ENCODE data around the gene PDGFRB.
A peak's percentile ranks its signal among the peaks of the same experiment; 100 is the strongest.

The PDGFRB gene

DNA sequence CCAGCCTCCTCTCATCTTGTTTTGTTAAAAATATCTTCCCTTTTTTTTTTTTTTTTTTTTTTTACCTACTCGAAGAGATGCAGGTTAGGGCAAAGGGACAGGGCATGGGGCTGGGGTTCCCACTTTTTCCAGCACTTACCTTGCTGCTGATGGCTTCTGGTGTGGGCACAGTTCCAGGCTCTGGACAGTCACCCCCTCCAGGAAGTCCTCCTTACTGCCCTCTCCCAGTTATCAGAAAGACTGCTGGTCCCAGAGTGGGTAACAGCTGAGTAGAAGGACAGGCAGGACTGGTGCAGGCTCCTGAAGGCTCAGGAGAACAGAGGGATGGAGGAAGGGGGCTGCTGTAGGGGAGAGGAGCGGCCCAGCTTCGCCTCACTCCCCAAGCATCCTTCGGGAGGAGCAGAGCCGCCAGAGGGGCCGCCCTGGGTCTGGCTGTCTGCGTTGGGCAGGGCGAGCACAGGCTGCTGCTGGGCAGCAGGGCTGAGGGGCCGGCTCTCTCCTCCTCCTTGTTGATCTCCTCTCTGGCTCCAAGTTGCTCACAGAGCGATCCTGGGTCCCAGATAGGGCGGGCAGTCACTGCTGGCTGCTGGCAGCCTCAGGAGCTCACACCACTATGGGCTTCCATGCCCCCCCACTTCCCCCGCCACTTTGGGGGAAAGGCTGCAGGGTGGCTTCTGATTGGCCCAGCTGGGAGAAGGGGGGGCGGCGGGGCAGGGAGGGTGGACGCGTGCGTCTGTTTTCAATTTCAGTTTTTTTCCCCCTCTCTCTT, at the start of gene PDGFRB:
Gene PDGFRB, minus strand, starts transcription at position 588 of the 769 bp plus-strand sequence. CDS start 18,798 bp downstream, outside the sequence.
- no peak for TF ChIP-seq Cebpa-rat (IDR thresholded peaks at IDR 0.05)
- Histone ChIP-seq H3K9ac (peak within 1 kb of the TSS; percentile 91), H3K27ac (peak within 1 kb of the TSS; percentile 93)

DNA sequence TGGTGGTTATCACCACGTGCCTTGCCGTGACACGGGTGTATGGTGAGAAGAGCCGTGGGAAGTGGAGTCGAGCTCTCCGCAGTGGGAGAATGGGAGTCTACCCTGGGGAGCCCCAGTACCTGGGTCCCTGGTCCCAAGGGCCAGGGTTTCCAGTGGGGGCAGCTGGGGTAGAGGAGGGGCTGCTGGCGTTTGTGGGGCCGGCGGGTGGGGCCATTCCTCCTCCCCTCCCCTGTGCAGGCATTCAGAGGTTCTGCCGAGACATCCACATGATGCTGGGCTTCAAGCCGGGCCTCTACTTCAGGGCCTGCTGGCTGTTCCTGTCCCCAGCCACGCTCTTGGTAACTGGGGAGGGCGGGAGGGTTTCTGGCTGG, 48.9 kb upstream of the PDGFRB start:
- H3K9me3 ChIP-seq, result no peaks in the 10 kb centered on the region
- H3K27me3 ChIP-seq, result 0 out of 2 replicates have a peak, but pooled peaks cover 5% of the 10 kb centered on the region
- H3K4me3 ChIP-seq, result no peak overlapping the region
- peak overlapping the region; percentile 45; the same call in 1 of the 2 replicates for H3K4me2 ChIP-seq
- H3K36me3 ChIP-seq, result no peaks in the 10 kb centered on the region
- H3K9ac ChIP-seq, result no peak overlapping the region
- peaks cover 39% of the 10 kb centered on the region for H3K4me1 ChIP-seq
- TF ChIP-seq Cebpa-rat (IDR thresholded peaks at IDR 0.05), result no peak
- no peaks in the 10 kb centered on the region for H4K20me1 ChIP-seq
- no peak overlapping the region for H3K27ac ChIP-seq

More for the DNA sequence above, at the start of gene PDGFRB:
- H3K4me1 ChIP-seq, result peaks cover 83% of the 10 kb centered on the region
- peak within 1 kb of the TSS; percentile 86 for H3K4me3 ChIP-seq
- H3K27me3 ChIP-seq, result no peaks in the 10 kb centered on the region
- 0 out of 2 replicates have a peak, but pooled peaks cover 5% of the 10 kb centered on the region for H4K20me1 ChIP-seq
- H3K36me3 ChIP-seq, result peaks cover 32% of the 10 kb centered on the region
- no peaks in the 10 kb centered on the region for H3K9me3 ChIP-seq
- peak within 1 kb of the TSS; percentile 100 for H3K4me2 ChIP-seq

DNA sequence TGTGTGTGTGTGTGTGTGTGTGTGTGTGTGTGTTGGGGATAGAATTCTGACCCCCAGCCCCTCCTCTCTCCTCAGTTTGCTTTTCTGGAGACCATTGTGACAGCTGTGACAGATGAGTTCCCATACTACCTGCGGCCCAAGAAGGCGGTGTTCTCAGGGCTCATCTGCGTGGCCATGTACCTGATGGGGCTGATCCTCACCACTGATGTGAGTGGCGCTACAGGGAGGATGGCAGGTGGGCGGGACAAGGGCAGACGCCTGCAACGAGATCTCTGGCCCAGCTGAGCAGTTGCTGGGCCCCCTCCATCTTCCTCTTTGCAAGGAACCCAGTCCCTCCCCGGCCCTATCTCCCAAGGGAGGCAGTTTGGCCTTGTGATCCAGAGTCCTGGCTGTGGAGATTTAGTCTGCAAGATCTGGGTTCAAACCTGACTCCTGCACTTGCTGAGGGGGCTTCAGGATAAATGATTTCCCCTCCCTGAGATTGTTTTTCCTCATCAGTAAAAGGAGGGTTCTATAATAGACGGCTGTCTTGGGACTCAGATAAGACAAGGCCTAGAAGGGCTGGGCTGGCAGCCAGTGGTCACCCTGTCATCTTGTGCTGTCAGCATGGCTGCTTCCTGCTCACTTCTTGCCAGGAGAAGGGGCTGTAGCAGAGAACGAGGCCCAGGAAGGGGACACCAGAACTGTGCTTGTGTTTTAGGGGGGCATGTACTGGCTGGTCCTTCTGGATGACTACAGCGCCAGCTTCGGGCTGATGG, 48.4 kb upstream of the PDGFRB start:
- Histone ChIP-seq H3K4me2 (peak overlapping the region; percentile 45), H4K20me1 (no peaks in the 10 kb centered on the region), H3K9ac (no peak overlapping the region), H3K27ac (no peak overlapping the region), H3K4me3 (no peak overlapping the region), H3K9me3 (no peaks in the 10 kb centered on the region), H3K36me3 (no peaks in the 10 kb centered on the region), H3K4me1 (peaks cover 33% of the 10 kb centered on the region), H3K27me3 (0 out of 2 replicates have a peak, but pooled peaks cover 5% of the 10 kb centered on the region)
- TF ChIP-seq Cebpa-rat (IDR thresholded peaks at IDR 0.05), result no peak

DNA sequence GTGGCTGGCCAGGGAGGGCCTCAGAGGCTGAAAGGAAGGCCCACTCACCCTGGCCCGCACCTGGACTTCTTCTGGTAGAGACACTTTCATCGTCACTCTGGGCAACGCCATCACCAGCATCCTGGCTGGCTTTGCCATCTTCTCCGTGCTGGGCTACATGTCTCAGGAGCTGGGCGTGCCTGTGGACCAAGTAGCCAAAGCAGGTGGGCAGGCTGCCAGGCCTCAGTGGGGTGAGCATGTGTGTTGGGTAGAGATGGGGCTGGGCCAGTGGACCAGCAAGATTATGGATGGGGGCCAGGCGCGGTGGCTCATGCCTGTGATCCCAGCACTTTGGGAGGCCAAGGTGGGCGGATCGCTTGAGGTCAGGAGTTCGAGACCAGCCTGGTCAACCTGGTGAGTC, 46.9 kb upstream of the PDGFRB start:
- H3K9me3 ChIP-seq, result no peaks in the 10 kb centered on the region
- H3K9ac ChIP-seq, result no peak overlapping the region
- H4K20me1 ChIP-seq, result no peaks in the 10 kb centered on the region
- no peak overlapping the region for H3K4me3 ChIP-seq
- peaks cover 22% of the 10 kb centered on the region for H3K4me1 ChIP-seq
- H3K4me2 ChIP-seq, result no peak overlapping the region
- no peak for TF ChIP-seq Cebpa-rat (IDR thresholded peaks at IDR 0.05)
- H3K36me3 ChIP-seq, result no peaks in the 10 kb centered on the region
- no peak overlapping the region for H3K27ac ChIP-seq
- H3K27me3 ChIP-seq, result no peaks in the 10 kb centered on the region

DNA sequence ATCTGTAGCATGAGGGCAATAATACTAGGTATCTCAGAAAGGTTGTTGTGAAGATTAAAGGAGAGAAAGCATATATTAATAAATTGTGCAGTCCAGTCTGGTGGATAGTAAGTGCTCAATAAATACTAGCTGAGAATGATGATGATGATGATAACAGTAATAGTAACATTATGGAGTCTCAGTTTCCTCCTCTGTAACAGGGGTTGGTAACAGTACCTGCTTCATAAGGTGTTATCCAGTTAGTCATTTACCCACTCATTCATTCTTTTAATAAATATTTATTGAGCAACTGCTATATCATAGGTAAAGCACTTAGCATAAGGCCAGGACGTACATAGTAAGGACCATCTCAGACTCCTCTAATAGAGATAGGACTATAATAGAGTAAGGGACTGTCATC, 41.8 kb upstream of the PDGFRB start:
- H3K27me3 ChIP-seq, result peaks cover 12% of the 10 kb centered on the region
- TF ChIP-seq Cebpa-rat (IDR thresholded peaks at IDR 0.05), result no peak
- H4K20me1 ChIP-seq, result no peaks in the 10 kb centered on the region
- H3K27ac ChIP-seq, result no peak overlapping the region
- H3K4me1 ChIP-seq, result no peaks in the 10 kb centered on the region
- H3K9me3 ChIP-seq, result no peaks in the 10 kb centered on the region
- H3K9ac ChIP-seq, result no peak overlapping the region
- no peaks in the 10 kb centered on the region for H3K36me3 ChIP-seq
- no peak overlapping the region for H3K4me2 ChIP-seq
- no peak overlapping the region for H3K4me3 ChIP-seq

DNA sequence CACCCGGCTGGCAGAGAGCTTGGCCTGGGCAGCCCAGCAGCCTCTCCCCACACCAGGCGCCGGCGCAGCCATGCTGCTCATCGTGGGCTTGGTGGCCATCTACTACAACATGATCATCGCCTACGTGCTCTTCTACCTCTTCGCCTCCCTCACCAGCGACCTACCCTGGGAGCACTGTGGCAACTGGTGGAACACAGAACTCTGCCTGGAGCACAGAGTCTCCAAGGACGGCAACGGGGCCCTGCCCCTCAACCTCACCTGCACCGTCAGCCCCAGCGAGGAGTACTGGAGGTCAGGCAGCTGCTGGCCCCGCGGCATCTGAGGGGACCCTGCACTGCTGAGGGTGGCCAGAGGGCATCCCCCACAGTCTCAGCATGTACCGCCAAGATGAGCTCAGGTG, 41.3 kb upstream of the PDGFRB start:
- Histone ChIP-seq H4K20me1 (no peaks in the 10 kb centered on the region), H3K9ac (no peak overlapping the region), H3K27ac (no peak overlapping the region), H3K36me3 (no peaks in the 10 kb centered on the region), H3K4me2 (no peak overlapping the region), H3K4me3 (no peak overlapping the region), H3K27me3 (peaks cover 17% of the 10 kb centered on the region), H3K4me1 (no peaks in the 10 kb centered on the region), H3K9me3 (no peaks in the 10 kb centered on the region)
- no peak for TF ChIP-seq Cebpa-rat (IDR thresholded peaks at IDR 0.05)

DNA sequence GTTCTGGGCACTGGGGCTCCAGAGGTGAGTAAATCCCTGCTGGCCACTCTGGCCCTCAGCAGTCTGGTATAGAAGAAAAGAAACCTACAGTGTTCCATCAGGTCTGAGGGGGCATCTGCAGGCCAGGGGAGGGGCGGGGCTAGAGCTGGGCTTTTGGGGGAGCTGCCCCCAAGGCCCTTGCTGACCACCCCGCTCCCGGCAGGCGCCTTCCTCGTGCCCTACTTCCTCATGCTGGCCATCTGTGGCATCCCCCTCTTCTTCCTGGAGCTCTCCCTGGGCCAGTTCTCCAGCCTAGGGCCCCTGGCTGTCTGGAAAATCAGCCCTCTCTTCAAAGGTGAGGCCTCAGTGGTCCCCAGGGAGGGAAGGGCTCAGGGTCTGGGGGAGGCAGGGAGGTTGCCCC, 40.9 kb upstream of the PDGFRB start:
- H3K4me2 ChIP-seq, result no peak overlapping the region
- no peak overlapping the region for H3K4me3 ChIP-seq
- H3K27me3 ChIP-seq, result peaks cover 21% of the 10 kb centered on the region
- no peaks in the 10 kb centered on the region for H3K36me3 ChIP-seq
- no peaks in the 10 kb centered on the region for H3K9me3 ChIP-seq
- H3K4me1 ChIP-seq, result no peaks in the 10 kb centered on the region
- H3K27ac ChIP-seq, result no peak overlapping the region
- H3K9ac ChIP-seq, result no peak overlapping the region
- TF ChIP-seq Cebpa-rat (IDR thresholded peaks at IDR 0.05), result no peak
- H4K20me1 ChIP-seq, result no peaks in the 10 kb centered on the region

DNA sequence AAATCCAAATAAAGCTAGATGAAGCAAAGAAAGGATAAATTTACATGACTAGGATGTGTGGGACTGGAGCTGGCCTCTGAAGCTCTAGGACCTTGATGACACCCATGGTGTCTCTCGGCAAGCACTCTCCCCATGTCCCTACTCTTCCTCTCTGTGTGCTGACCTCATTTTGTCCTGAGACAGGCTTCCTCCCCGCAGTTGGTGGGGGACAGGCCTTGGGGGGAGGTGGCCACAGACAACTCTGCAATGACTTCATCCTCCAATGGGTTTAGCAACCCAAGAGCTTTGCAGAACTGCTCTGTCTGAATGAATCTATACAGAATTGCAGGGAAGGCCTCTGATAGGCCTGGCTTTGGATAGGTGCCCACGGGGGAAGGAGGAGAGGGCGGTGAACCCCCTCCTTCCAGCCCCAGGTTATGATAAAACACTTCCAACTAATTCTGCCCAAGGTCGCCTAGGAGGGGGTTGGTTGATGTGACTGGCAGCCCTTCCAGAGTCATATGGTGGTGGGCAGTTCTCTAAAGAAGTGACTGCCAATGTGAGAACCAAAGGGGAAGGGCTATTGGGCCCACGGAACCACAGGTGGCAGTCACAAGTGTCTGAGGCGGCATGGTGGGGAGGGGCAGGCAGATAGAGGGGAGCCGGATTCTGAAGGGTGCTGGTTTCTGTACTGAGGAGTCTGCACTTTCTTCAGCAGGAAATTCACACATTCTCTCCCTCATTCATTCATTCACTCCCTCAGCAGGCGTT, 40.3 kb upstream of the PDGFRB start:
- Histone ChIP-seq H3K4me2 (no peak overlapping the region), H3K36me3 (no peaks in the 10 kb centered on the region), H3K4me1 (no peaks in the 10 kb centered on the region), H3K9me3 (no peaks in the 10 kb centered on the region), H3K4me3 (no peak overlapping the region), H4K20me1 (peaks cover 1% of the 10 kb centered on the region; the same call in 1 of the 2 replicates), H3K27me3 (peaks cover 27% of the 10 kb centered on the region), H3K9ac (no peak overlapping the region), H3K27ac (no peak overlapping the region)
- no peak for TF ChIP-seq Cebpa-rat (IDR thresholded peaks at IDR 0.05)

DNA sequence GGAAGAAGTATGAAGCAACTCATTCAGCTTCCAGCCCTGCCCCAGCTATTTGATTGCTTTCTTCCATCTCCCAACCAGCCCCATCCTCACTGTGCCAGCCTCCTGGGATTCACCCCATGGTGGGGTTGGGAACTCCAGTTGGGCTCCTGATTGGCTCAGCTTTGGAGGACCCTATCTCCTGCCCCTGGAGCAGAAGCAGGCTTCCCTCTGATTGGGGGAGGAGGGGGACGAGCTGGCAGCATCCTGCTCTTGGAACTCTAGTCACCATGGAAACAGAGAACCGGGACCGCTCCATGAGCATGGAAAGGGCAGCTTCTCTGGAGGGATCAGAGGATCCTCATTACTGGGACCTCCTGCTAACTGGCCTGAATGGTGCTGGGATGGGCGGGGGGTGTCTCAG, 36.8 kb upstream of the PDGFRB start:
- Histone ChIP-seq H4K20me1 (peaks cover 13% of the 10 kb centered on the region; the same call in 1 of the 2 replicates), H3K9ac (no peak overlapping the region), H3K27ac (no peak overlapping the region), H3K9me3 (no peaks in the 10 kb centered on the region), H3K4me1 (peaks cover 11% of the 10 kb centered on the region), H3K4me3 (no peak overlapping the region), H3K36me3 (no peaks in the 10 kb centered on the region), H3K27me3 (peaks cover 62% of the 10 kb centered on the region), H3K4me2 (no peak overlapping the region)
- TF ChIP-seq Cebpa-rat (IDR thresholded peaks at IDR 0.05), result no peak

Measured in BLaER1 (cell line).